Endodermal cell (in vitro differentiated cells): ENCODE results near the gene GPR22. TPM values are rescaled to one million over a fixed set of nuclear protein-coding genes. Genes with fewer than 3 reads are reported as not detected.

Experiments used
- DNase-seq: peaks from one replicate; pipeline ENCODE4 v3.0.0-alpha.2; 2017
- H3K27ac ChIP-seq: 2 replicates; pipeline ENCODE4 v1.5.1; 2013; ENCODE audit warnings: mild to moderate bottlenecking, low read depth, low read length, moderate library complexity
- H3K27me3 ChIP-seq: 2 replicates; pipeline ENCODE4 v1.6.1; 2013; ENCODE audit warnings: mild to moderate bottlenecking, low read length, moderate library complexity; ENCODE audit not compliant: insufficient read depth, control insufficient read depth, poor library complexity, severe bottlenecking
- H3K36me3 ChIP-seq: 2 replicates; pipeline ENCODE4 v1.7.0; 2013; ENCODE audit warnings: mild to moderate bottlenecking, low read length, moderate library complexity; ENCODE audit not compliant: control insufficient read depth, insufficient read depth
- H3K4me1 ChIP-seq: one replicate; pipeline ENCODE4 v1.7.0; 2013; ENCODE audit warnings: low read length; ENCODE audit not compliant: control insufficient read depth, insufficient read depth
- H3K4me3 ChIP-seq: 2 replicates; pipeline ENCODE4 v1.5.1; 2013; ENCODE audit warnings: mild to moderate bottlenecking, low read length, moderate library complexity
- H3K9ac ChIP-seq: 2 replicates; pipeline ENCODE4 v1.6.1; 2013; ENCODE audit warnings: mild to moderate bottlenecking, low read length, moderate library complexity; ENCODE audit not compliant: poor library complexity, severe bottlenecking; ENCODE audit errors: extremely low read depth
- H3K9me3 ChIP-seq: 2 replicates; pipeline ENCODE4 v1.6.1; 2013; ENCODE audit warnings: mild to moderate bottlenecking, low read length, moderate library complexity; ENCODE audit not compliant: control insufficient read depth
- H3K27ac Mint-ChIP-seq: 2 replicates; pipeline ENCODE4 v1.8.0; 2020; ENCODE audit warnings: mixed read lengths
- H3K27me3 Mint-ChIP-seq: 2 replicates; pipeline ENCODE4 v1.8.0; 2021; ENCODE audit warnings: mild to moderate bottlenecking, mixed read lengths; ENCODE audit not compliant: insufficient read depth
- H3K36me3 Mint-ChIP-seq: 2 replicates; pipeline ENCODE4 v1.8.0; 2020; ENCODE audit warnings: low read depth, mixed read lengths
- H3K4me1 Mint-ChIP-seq: 2 replicates; pipeline ENCODE4 v1.8.0; 2020; ENCODE audit warnings: mixed read lengths
- H3K4me3 Mint-ChIP-seq: 2 replicates; pipeline ENCODE4 v1.8.0; 2020; ENCODE audit warnings: mild to moderate bottlenecking, moderate library complexity, mixed read lengths
- H3K9me3 Mint-ChIP-seq: 2 replicates; pipeline ENCODE4 v1.8.0; 2020; ENCODE audit warnings: mild to moderate bottlenecking, mixed read lengths
- WGBS, 2 experiments: methylation state at CpG; one replicate each; pipeline versions ENCODE4 v1.1.5 to v1.1.7; 2013; ENCODE audit warnings: missing lambda C conversion rate in 2 of 2, mixed read lengths in 1 of 2; ENCODE audit not compliant: insufficient coverage in 1 of 2, insufficient read length in 1 of 2; 5-methylcytosine and 5-hydroxymethylcytosine counted together
- total RNA-seq, 2 donors: library from RNA; stranded (reverse); fragmentation: NEBNext Ultra II Directional in 1 of 2; extraction: Animal tissue kit (Norgen Biotek cat#: 25700) in 1 of 2; gene quantifications; 2 replicates in 1 of 2; 3 replicates in 1 of 2; pipeline ENCODE4 v1.2.1, GENCODE V29; 2021
- TF ChIP-seq, protein P1 (sequence below): fragments of 200-600 bp; sonication (generic); conservative IDR thresholded peaks from 2 replicates; pipeline ENCODE4 v1.5.0; 2021; ENCODE audit warnings: antibody characterized with exemption, mild to moderate bottlenecking

The GPR22 gene
- total RNA-seq, 2 donors from 2014 or later = not detected

DNA sequence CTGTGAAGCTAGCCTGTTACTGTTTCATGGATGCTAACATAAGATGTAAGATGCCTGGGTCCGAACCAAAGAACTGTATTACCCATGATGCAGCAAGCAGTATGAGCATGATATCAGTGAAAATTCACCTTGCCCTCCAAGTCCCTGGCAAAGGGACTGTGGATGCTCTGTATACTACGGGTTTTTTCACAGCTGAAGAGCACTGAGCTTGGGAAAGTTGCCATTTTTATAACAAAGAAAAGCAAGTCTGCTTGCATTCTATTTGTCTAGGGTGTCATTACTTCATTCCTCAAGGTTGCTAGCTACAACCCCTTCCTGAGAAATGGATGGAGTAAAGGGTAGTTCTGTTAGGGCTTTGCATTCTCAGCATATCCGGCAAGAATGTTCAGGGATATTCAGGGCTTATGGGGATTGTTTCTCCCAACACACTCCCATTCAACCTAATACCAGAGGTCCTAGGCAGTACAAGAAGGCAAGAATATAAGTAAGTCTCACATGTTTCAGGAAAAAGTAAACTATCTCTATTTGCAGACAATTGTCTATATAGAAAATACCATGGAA is 5.1 kb upstream of the GPR22 start:
- TF ChIP-seq, protein P1, sequence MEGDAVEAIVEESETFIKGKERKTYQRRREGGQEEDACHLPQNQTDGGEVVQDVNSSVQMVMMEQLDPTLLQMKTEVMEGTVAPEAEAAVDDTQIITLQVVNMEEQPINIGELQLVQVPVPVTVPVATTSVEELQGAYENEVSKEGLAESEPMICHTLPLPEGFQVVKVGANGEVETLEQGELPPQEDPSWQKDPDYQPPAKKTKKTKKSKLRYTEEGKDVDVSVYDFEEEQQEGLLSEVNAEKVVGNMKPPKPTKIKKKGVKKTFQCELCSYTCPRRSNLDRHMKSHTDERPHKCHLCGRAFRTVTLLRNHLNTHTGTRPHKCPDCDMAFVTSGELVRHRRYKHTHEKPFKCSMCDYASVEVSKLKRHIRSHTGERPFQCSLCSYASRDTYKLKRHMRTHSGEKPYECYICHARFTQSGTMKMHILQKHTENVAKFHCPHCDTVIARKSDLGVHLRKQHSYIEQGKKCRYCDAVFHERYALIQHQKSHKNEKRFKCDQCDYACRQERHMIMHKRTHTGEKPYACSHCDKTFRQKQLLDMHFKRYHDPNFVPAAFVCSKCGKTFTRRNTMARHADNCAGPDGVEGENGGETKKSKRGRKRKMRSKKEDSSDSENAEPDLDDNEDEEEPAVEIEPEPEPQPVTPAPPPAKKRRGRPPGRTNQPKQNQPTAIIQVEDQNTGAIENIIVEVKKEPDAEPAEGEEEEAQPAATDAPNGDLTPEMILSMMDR = no peak
- no peak overlapping the region for H3K4me3 Mint-ChIP-seq

DNA sequence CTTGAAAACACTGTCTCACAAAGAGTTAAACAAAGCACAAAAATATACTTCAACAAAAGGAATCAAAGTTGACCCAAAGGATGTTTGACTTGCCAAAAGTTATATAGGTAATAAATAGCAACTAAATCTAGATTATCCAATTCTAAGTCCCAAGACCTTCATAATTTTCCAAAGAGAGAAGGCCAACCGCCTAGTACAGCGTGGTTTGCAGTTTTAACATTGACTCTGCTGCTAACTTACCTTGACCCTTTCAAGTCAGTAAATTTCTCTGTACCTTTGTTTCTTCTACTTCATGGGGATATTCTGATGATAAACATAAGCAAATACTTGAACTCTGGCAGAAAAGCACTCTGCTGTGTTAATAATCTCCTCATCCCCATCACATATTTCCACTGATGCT is 1.9 kb upstream of the GPR22 start:
- no peak overlapping the region for H3K27ac ChIP-seq
- no peak for DNase-seq
- Mint-ChIP-seq H3K36me3 (no peaks in the 10 kb centered on the region), H3K9me3 (no peaks in the 10 kb centered on the region), H3K27me3 (no peaks in the 10 kb centered on the region), H3K4me1 (no peaks in the 10 kb centered on the region), H3K4me3 (no peak overlapping the region), H3K27ac (no peak overlapping the region)
- H3K4me1 ChIP-seq = no peaks in the 10 kb centered on the region
- H3K4me3 ChIP-seq = no peak overlapping the region
- H3K9ac ChIP-seq = no peak overlapping the region
- WGBS, 2 experiments = 94 to 100% methylated on average over 2 of the region's 2 CpGs
- TF ChIP-seq, protein P1 = no peak
- H3K27me3 ChIP-seq = no peaks in the 10 kb centered on the region
- no peaks in the 10 kb centered on the region for H3K9me3 ChIP-seq
- H3K36me3 ChIP-seq = no peaks in the 10 kb centered on the region

More for the DNA sequence above, 5.1 kb upstream of the GPR22 start:
- H3K27ac Mint-ChIP-seq = no peak overlapping the region
- no peaks in the 10 kb centered on the region for H3K4me1 Mint-ChIP-seq
- H3K9me3 Mint-ChIP-seq = no peaks in the 10 kb centered on the region
- no peaks in the 10 kb centered on the region for H3K4me1 ChIP-seq
- H3K27ac ChIP-seq = no peak overlapping the region
- H3K27me3 ChIP-seq = no peaks in the 10 kb centered on the region
- no peak overlapping the region for H3K4me3 ChIP-seq
- H3K27me3 Mint-ChIP-seq = no peaks in the 10 kb centered on the region
- H3K9me3 ChIP-seq = no peaks in the 10 kb centered on the region
- no peaks in the 10 kb centered on the region for H3K36me3 Mint-ChIP-seq
- 94 to 100% methylated on average over 2 of the region's 3 CpGs for WGBS, 2 experiments
- DNase-seq = no peak
- H3K9ac ChIP-seq = no peak overlapping the region
- H3K36me3 ChIP-seq = no peaks in the 10 kb centered on the region

DNA sequence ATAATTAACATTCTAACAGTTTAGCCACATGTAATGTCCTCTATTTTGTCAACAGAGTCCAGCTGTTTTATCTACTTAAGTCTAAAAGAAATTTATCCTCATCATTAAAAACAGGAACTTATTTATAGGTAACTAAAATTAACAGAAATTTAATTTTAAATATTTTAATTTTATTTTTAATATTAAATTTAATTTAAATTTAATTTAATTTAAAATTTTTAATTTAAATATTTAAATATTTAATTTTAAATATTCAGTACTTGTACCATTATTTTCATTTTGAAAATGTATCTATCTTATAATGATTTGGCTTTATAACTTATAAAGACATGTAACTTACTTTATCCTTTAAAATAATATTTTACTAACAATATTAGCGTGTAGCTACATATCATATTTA is 1.0 kb upstream of the GPR22 start:
- no peak overlapping the region for H3K4me3 Mint-ChIP-seq
- WGBS, 2 experiments = no CpG with 5 or more reads among the region's 1 CpG
- H3K27ac ChIP-seq = no peak overlapping the region
- TF ChIP-seq, protein P1 = no peak
- no peaks in the 10 kb centered on the region for H3K36me3 Mint-ChIP-seq
- H3K27me3 Mint-ChIP-seq = no peaks in the 10 kb centered on the region
- DNase-seq = no peak
- no peak overlapping the region for H3K27ac Mint-ChIP-seq
- no peaks in the 10 kb centered on the region for H3K36me3 ChIP-seq
- no peaks in the 10 kb centered on the region for H3K9me3 ChIP-seq
- H3K27me3 ChIP-seq = no peaks in the 10 kb centered on the region
- H3K9me3 Mint-ChIP-seq = no peaks in the 10 kb centered on the region
- no peak overlapping the region for H3K9ac ChIP-seq
- H3K4me1 ChIP-seq = no peaks in the 10 kb centered on the region
- H3K4me3 ChIP-seq = no peak overlapping the region
- H3K4me1 Mint-ChIP-seq = no peaks in the 10 kb centered on the region
